NT2/D1 (cell line): ENCODE results near the gene DUSP15.

Experiments
- SUZ12 ChIP-seq: IDR thresholded peaks from 2 replicates; pipeline ENCODE4 v1.6.1; 2011; ENCODE audit not compliant: insufficient read length, insufficient read depth; ENCODE audit errors: extremely low read depth
- YY1 ChIP-seq: IDR thresholded peaks from 2 replicates; pipeline ENCODE4 v1.6.1; 2011; ENCODE audit not compliant: insufficient read length, insufficient read depth
- ZNF274 ChIP-seq: IDR thresholded peaks from 2 replicates; pipeline ENCODE4 v1.6.1; 2011; ENCODE audit warnings: mild to moderate bottlenecking, low read depth, low read length

DNA sequence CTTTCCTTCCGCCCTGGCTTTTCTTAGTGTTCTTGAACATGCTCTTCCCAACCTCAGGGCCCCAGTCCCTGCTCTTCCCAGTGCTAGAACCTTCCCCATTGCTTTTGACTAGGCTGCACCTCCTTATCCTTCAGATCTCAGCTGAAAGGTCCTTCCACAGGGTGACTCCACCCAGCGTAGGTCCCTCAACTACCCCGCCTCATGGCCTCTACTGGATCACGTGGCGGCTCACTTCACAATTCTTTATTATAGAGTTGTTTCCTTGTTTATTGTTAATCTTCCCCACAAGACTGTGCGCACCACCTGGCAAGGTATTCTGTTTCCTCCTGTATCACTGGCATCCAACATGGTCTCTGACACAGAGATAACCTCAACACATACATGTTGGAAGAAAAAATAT lies 31.3 kb upstream of the DUSP15 start:
- TF ChIP-seq YY1 (no peak), SUZ12 (no peak), ZNF274 (no peak)
